ENCODE data around the gene SYP. TPM values are rescaled to one million over a fixed set of nuclear protein-coding genes. Genes with fewer than 3 reads are reported as not detected.

SYP gene
- total RNA-seq, 2 experiments from 2014 or later: 0.17 to 0.69 TPM

- Mint-ChIP-seq H3K9me3 (no peaks in the 10 kb centered on the region), H3K4me1 (ENCODE audit: low read depth) (no peaks in the 10 kb centered on the region), H3K27ac (no peak overlapping the region), H3K36me3 (ENCODE audit: low read depth) (no peaks in the 10 kb centered on the region), H3K27me3 (no peaks in the 10 kb centered on the region), H3K4me3 (no peak overlapping the region)
- H3K9me3 ChIP-seq (ENCODE audit: control insufficient read depth in 1 of 2, insufficient read depth in 1 of 2, low read length in 2 of 2): no peaks in the 10 kb centered on the region
- no peak overlapping the region for H3K4me3 ChIP-seq (ENCODE audit: low read length)
- no peak overlapping the region for H3K27ac ChIP-seq (ENCODE audit: low read depth in 1 of 2, low read length in 2 of 2)
- no peak for ATAC-seq (ENCODE audit: poor library complexity)
- ChIA-PET CTCF (no interaction called here), POLR2A (no interaction called here)
- no peaks in the 10 kb centered on the region for H3K36me3 ChIP-seq (ENCODE audit: insufficient read depth, low read length)
- no peaks in the 10 kb centered on the region for H3K4me1 ChIP-seq (ENCODE audit: insufficient read depth, low read length)
- H3K27me3 ChIP-seq (ENCODE audit: control insufficient read depth in 1 of 2, insufficient read depth in 2 of 2, low read length in 2 of 2): no peaks in the 10 kb centered on the region
- TF ChIP-seq CTCF (IDR thresholded peaks at IDR 0.05): no peak
- intact Hi-C loops (cut with DNase I, micrococcal nuclease): no loop called here
- no peak for DNase-seq
Measured at GRCh38 chrX:49212861-49213260, 12.9 kb upstream of the SYP start.

GRCh38 chrX:49212209-49212608 lies 12.2 kb upstream of the SYP start:
- ChIA-PET CTCF (no interaction called here), POLR2A (no interaction called here)
- intact Hi-C loops (cut with DNase I, micrococcal nuclease): no loop called here
- ATAC-seq (ENCODE audit: poor library complexity) (no peak), DNase-seq (no peak)
- H3K36me3 Mint-ChIP-seq (ENCODE audit: low read depth): no peaks in the 10 kb centered on the region
- Histone ChIP-seq H3K4me1 (ENCODE audit: insufficient read depth, low read length) (no peaks in the 10 kb centered on the region), H3K4me3 (ENCODE audit: low read length) (no peak overlapping the region), H3K36me3 (ENCODE audit: insufficient read depth, low read length) (no peaks in the 10 kb centered on the region), H3K27me3 (ENCODE audit: control insufficient read depth in 1 of 2, insufficient read depth in 2 of 2, low read length in 2 of 2) (no peaks in the 10 kb centered on the region), H3K27ac (ENCODE audit: low read depth in 1 of 2, low read length in 2 of 2) (no peak overlapping the region), H3K9me3 (ENCODE audit: control insufficient read depth in 1 of 2, insufficient read depth in 1 of 2, low read length in 2 of 2) (no peaks in the 10 kb centered on the region)
- H3K9me3 Mint-ChIP-seq: no peaks in the 10 kb centered on the region
- H3K27me3 Mint-ChIP-seq: no peaks in the 10 kb centered on the region
- no peak overlapping the region for H3K27ac Mint-ChIP-seq
- no peak overlapping the region for H3K4me3 Mint-ChIP-seq
- H3K4me1 Mint-ChIP-seq (ENCODE audit: low read depth): no peaks in the 10 kb centered on the region
- no peak for TF ChIP-seq CTCF (IDR thresholded peaks at IDR 0.05)

GRCh38 chrX:49211074-49211473 lies 11.1 kb upstream of the SYP start:
- H3K27me3 Mint-ChIP-seq: no peaks in the 10 kb centered on the region
- ATAC-seq (ENCODE audit: poor library complexity): no peak
- Histone ChIP-seq H3K27me3 (ENCODE audit: control insufficient read depth in 1 of 2, insufficient read depth in 2 of 2, low read length in 2 of 2) (no peaks in the 10 kb centered on the region), H3K27ac (ENCODE audit: low read depth in 1 of 2, low read length in 2 of 2) (no peak overlapping the region), H3K4me3 (ENCODE audit: low read length) (no peak overlapping the region), H3K4me1 (ENCODE audit: insufficient read depth, low read length) (no peaks in the 10 kb centered on the region), H3K36me3 (ENCODE audit: insufficient read depth, low read length) (no peaks in the 10 kb centered on the region), H3K9me3 (ENCODE audit: control insufficient read depth in 1 of 2, insufficient read depth in 1 of 2, low read length in 2 of 2) (no peaks in the 10 kb centered on the region)
- H3K4me1 Mint-ChIP-seq (ENCODE audit: low read depth): no peaks in the 10 kb centered on the region
- intact Hi-C loops (cut with DNase I, micrococcal nuclease): no loop called here
- TF ChIP-seq CTCF (IDR thresholded peaks at IDR 0.05): no peak
- ChIA-PET CTCF (no interaction called here), POLR2A (no interaction called here)
- H3K4me3 Mint-ChIP-seq: no peak overlapping the region
- no peak overlapping the region for H3K27ac Mint-ChIP-seq
- no peaks in the 10 kb centered on the region for H3K9me3 Mint-ChIP-seq
- no peaks in the 10 kb centered on the region for H3K36me3 Mint-ChIP-seq (ENCODE audit: low read depth)
- no peak for DNase-seq

Measured in CD4-positive, alpha-beta T cell (primary cell).